GM18907 (cell line): ENCODE measurements around the gene RIC8A.
"Not testable (repeated sequence)": the region's sequence is repeated elsewhere in the genome, so short reads cannot be mapped to it uniquely, and the experiment has no call there.

ENCODE experiments used
- ATAC-seq: cut with Tn5 transposase; IDR thresholded peaks from one replicate; pipeline ENCODE4 v1.9.1; 2021; ENCODE audit warnings: mild to moderate bottlenecking, moderate library complexity; ENCODE audit not compliant: unreplicated experiment

Gene RIC8A

GRCh38 chr11:207208-207862 is at the start of gene RIC8A, which contains the start of gene BET1L:
RIC8A (plus strand) TSS chr11:207708; CDS start chr11:208855, 1,147 bp downstream.
BET1L (minus strand) TSS chr11:207399; CDS start chr11:207321, 78 bp downstream.
- peak; percentile 76 for ATAC-seq

- ATAC-seq = not testable (repeated sequence)
Measured at GRCh38 chr11:180242-180641, 27.3 kb upstream of the RIC8A start.

GRCh38 chr11:189200-189783 is 18.2 kb upstream of the RIC8A start:
- peak; percentile 27 for ATAC-seq

DNA sequence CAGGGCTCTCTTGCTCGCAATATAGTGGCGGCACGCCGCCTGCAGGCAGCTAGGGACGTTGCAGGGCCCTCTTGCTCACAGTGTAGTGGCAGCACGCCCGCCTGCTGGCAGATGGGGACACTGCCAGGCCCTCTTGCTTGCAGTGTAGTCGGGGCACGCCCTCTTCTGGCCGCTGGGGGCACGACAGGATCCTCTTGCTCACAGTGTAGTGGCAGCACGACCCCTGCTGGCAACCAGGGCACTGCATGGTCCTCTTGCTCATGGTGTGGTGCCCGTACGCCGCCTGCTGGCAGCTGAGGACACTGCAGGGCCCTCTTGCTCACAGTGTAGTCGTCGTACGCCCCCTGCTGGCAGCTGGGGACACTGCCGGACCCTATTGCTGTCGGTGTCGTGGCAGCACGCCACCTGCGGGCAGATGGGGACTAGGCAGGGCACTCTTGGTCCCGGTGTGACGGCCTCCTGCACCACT is 17.6 kb upstream of the RIC8A start:
- ATAC-seq = peak; percentile 82

- not testable (repeated sequence) for ATAC-seq
Measured at GRCh38 chr11:190546-190945, 17.0 kb upstream of the RIC8A start.

- not testable (repeated sequence) for ATAC-seq
Measured at GRCh38 chr11:191490-192478, 15.7 kb upstream of the RIC8A start.

DNA sequence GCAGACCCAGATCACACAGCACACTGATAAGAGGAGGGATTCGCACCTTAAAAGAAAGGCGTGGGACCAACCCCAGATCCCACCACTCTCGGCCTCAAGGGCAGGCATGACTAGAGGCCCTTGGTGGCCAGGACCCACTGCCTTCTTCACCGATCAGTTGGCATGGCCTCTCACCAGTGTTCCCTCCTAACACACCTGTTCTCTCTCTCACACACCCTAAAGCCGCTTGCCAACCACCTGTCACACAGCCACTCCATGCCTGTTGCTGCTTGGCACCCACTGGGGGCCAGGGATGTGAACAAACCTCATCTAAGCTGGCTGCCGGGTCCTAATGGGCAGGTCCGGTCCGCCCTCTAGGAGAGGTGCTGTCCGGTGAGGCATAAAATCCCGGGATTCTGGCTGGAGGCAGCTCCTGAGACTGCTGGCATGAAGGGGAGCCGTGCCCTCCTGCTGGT is 14.8 kb upstream of the RIC8A start, which contains the start of gene SCGB1C1:
TSS of gene SCGB1C1 (plus strand) at position 405 of the 455 bp plus-strand sequence. CDS start at position 427, 22 bp downstream.
- not testable (repeated sequence) for ATAC-seq

DNA sequence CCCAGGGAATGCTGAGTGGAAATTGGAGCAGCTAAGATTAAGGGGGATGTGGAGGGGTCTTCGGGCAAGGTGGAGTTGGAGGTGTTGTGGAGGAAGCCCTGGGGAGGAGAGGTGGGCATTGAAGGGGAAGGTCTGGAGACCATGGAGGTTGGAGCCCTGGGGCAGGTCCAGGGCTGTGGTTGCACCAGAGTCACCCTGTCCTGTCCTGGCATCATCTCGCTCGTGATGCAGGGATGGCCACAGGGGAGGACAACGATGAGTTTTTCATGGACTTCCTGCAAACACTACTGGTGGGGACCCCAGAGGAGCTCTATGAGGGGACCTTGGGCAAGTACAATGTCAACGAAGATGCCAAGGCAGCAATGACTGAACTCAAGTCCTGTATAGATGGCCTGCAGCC is 14.0 kb upstream of the RIC8A start:
- ATAC-seq = not testable (repeated sequence)

GRCh38 chr11:196786-197731 is 10.4 kb upstream of the RIC8A start:
- no peak for ATAC-seq

- no peak for ATAC-seq
Measured at GRCh38 chr11:197741-198235, 9.7 kb upstream of the RIC8A start.

DNA sequence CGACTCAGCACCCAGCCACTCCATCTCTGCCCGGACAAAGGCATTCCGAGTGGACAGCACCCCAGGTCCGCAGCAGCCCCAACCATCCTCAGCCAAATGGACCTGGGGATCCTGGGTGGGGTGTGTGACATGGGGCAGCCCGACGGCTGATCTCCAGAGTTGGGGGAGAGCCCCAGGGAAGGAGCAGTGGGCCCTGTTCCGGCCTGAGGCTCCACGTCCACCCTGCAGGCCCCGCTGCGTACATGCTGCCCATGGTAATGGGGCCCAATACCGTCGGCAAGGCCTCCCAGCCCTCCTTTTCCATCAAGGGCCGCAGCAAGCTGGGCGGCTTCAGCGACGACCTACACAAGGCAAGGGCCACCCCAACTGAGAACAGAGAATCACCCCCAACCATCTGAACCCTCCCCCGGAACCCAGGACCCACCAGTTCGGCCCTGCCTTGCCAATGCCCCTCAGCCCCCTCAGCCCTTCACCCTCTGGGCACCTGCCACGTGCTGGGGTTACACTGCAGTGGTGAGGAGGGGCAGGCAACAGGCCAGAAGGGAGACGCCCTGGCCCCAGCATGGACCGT is 9.2 kb upstream of the RIC8A start:
- no peak for ATAC-seq

DNA sequence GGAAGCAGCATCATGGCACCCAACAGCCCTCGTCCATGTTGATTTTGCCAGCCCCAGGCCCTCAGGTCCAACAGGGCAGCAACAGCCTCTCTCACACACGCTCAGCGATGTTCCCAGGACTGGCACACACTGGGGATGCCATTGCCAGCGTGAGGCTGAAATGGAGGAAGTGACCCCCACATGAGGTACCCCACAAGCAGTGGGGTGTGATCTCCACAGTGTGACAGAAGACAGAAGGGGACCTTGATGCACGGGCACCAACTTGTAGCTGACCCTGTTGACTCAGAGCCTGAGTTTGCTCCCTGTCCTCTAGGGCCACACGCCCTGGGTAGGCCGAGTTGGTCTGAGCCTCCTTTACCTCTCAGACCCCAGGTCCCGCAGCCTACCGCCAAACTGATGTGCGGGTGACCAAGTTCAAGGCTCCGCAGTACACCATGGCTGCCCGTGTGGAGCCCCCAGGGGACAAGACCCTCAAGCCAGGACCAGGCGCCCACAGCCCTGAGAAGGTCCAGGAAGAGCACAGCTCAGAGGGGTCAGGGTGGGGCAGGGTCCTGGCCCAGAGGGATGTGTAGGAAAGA is 8.4 kb upstream of the RIC8A start:
- no peak for ATAC-seq

DNA sequence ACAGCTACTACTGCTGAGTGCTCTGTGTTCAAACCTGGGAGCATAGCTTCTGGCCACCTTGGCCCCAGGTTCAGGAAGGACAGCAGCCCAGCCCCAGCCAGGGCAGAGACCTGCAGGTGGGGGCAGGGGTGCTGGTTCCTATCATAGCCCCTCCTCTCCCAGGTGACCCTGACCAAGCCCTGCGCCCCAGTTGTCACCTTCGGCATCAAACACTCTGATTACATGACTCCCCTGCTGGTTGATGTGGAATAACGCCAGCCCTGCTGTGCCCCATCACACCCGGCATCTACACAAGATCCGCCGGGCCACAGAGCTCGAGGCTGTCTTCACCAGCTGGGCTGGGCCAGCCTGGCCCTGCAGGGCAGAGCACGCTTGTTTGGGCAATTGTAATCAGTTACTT is 7.7 kb upstream of the RIC8A start:
- ATAC-seq = no peak

- ATAC-seq = no peak
Measured at GRCh38 chr11:200224-201003, 7.1 kb upstream of the RIC8A start.

DNA sequence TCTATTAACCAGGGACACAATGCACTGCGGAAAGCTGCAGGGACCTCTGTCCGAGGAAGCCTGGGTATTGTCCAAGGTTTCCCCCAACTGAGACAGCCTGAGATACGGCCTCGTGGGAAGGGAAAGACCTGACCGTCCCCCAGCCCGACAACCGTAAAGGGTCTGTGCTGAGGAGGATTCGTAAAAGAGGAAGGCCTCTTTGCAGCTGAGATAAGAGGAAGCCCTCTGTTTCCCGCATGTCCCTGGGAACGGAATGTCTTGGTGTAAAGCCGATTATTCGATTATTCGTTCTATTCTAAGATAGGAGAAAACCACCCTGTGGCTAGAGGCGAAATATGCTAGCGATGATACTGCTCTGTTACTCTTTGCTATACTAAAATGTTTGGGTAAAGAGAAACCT is 5.5 kb upstream of the RIC8A start:
- ATAC-seq = no peak

GRCh38 chr11:202490-202889 is 5.0 kb upstream of the RIC8A start:
- ATAC-seq = no peak

GRCh38 chr11:203056-203944 is 4.2 kb upstream of the RIC8A start:
- no peak for ATAC-seq
